HepG2 (cell line): ENCODE results near the gene AKAIN1. TPM values are rescaled to one million over a fixed set of nuclear protein-coding genes. Genes with fewer than 3 reads are reported as not detected.

ENCODE experiments used
- ARNT ChIP-seq: fragments of 450-650 bp; IDR thresholded peaks from 2 replicates; pipeline ENCODE4 v1.6.1; 2017
- DBP ChIP-seq: sonication (generic); formaldehyde crosslinking; IDR thresholded peaks from 2 replicates; pipeline ENCODE4 v1.4.0; 2020; ENCODE audit warnings: missing genetic modification reagents; ENCODE audit errors: not compliant biosample characterization
- DNMT1 ChIP-seq: sonication (generic); formaldehyde crosslinking; IDR thresholded peaks from 2 replicates; pipeline ENCODE4 v1.5.1; 2020; ENCODE audit warnings: mild to moderate bottlenecking, missing genetic modification reagents
- EED ChIP-seq: sonication (generic); formaldehyde crosslinking; IDR thresholded peaks from 2 replicates; pipeline ENCODE4 v1.5.0; 2020; ENCODE audit warnings: mild to moderate bottlenecking, missing genetic modification reagents
- FOSL1 ChIP-seq: sonication (generic); formaldehyde crosslinking; IDR thresholded peaks from 2 replicates; pipeline ENCODE4 v1.9.0; 2021; ENCODE audit warnings: missing genetic modification reagents, borderline replicate concordance
- HDAC1 ChIP-seq: sonication (generic); formaldehyde crosslinking; IDR thresholded peaks from 2 replicates; pipeline ENCODE4 v1.5.1; 2020; ENCODE audit warnings: mild to moderate bottlenecking, missing genetic modification reagents
- HMGA1 ChIP-seq: sonication (generic); formaldehyde crosslinking; conservative IDR thresholded peaks from 2 replicates; pipeline ENCODE4 v1.4.0; 2020; ENCODE audit warnings: missing genetic modification reagents
- IRF9 ChIP-seq: sonication (generic); formaldehyde crosslinking; IDR thresholded peaks from 2 replicates; pipeline ENCODE4 v1.8.0; 2022; ENCODE audit warnings: missing genetic modification reagents, mild to moderate bottlenecking, borderline replicate concordance
- KMT2B ChIP-seq: IDR thresholded peaks from 2 replicates; pipeline ENCODE4 v1.6.1; 2016; ENCODE audit warnings: missing genetic modification reagents, missing compliant biosample characterization
- NCOA1 ChIP-seq: sonication (generic); formaldehyde crosslinking; IDR thresholded peaks from 2 replicates; pipeline ENCODE4 v1.9.0; 2021; ENCODE audit warnings: missing genetic modification reagents
- SMC3 ChIP-seq: IDR thresholded peaks from 2 replicates; pipeline ENCODE4 v1.6.1; 2011; ENCODE audit warnings: low read length, improper control_type of control experiment
- SP2 ChIP-seq: sonication (generic); formaldehyde crosslinking; IDR thresholded peaks from 2 replicates; pipeline ENCODE4 v1.5.1; 2020; ENCODE audit warnings: mild to moderate bottlenecking, missing genetic modification reagents
- SRSF4 ChIP-seq: fragments of 200-400 bp; formaldehyde crosslinking; IDR thresholded peaks from one replicate; pipeline ENCODE4 v1.6.1; 2018; ENCODE audit warnings: mild to moderate bottlenecking, low read depth, low read length, moderate library complexity; ENCODE audit not compliant: poor library complexity, severe bottlenecking
- SRY ChIP-seq: sonication (generic); formaldehyde crosslinking; IDR thresholded peaks from 2 replicates; pipeline ENCODE4 v1.8.0; 2022; ENCODE audit warnings: mild to moderate bottlenecking, missing genetic modification reagents
- TBX2 ChIP-seq: sonication (generic); formaldehyde crosslinking; IDR thresholded peaks from 2 replicates; pipeline ENCODE4 v1.5.0; 2020; ENCODE audit warnings: missing genetic modification reagents, mild to moderate bottlenecking, borderline replicate concordance
- ZC3H4 ChIP-seq: sonication (generic); formaldehyde crosslinking; IDR thresholded peaks from 2 replicates; pipeline ENCODE4 v1.4.0; 2020; ENCODE audit warnings: missing genetic modification reagents, borderline replicate concordance
- ZFP36L1 ChIP-seq: sonication (generic); formaldehyde crosslinking; IDR thresholded peaks from 2 replicates; pipeline ENCODE4 v1.8.0; 2022; ENCODE audit warnings: mild to moderate bottlenecking, missing genetic modification reagents, moderate library complexity
- ZFP62 ChIP-seq: sonication (generic); formaldehyde crosslinking; IDR thresholded peaks from 2 replicates; pipeline ENCODE4 v1.4.0; 2020; ENCODE audit warnings: missing genetic modification reagents
- ZIK1 ChIP-seq: sonication (generic); formaldehyde crosslinking; IDR thresholded peaks from 2 replicates; pipeline ENCODE4 v1.5.0; 2020; ENCODE audit warnings: mild to moderate bottlenecking, low read depth, missing genetic modification reagents, borderline replicate concordance
- ZKSCAN8 ChIP-seq: IDR thresholded peaks from 2 replicates; pipeline ENCODE4 v1.6.1; 2016; ENCODE audit warnings: borderline replicate concordance, missing genetic modification reagents, missing compliant biosample characterization
- ZNF17 ChIP-seq: sonication (generic); formaldehyde crosslinking; IDR thresholded peaks from 2 replicates; pipeline ENCODE4 v1.5.0; 2020; ENCODE audit warnings: mild to moderate bottlenecking, missing genetic modification reagents
- ZNF513 ChIP-seq: sonication (generic); formaldehyde crosslinking; conservative IDR thresholded peaks from 2 replicates; pipeline ENCODE4 v1.5.0; 2020; ENCODE audit warnings: missing genetic modification reagents
- ZNF572 ChIP-seq: sonication (generic); formaldehyde crosslinking; IDR thresholded peaks from 2 replicates; pipeline ENCODE4 v1.5.1; 2020; ENCODE audit warnings: mild to moderate bottlenecking, missing genetic modification reagents
- ZNF781 ChIP-seq: sonication (generic); formaldehyde crosslinking; IDR thresholded peaks from 2 replicates; pipeline ENCODE4 v1.5.1; 2020; ENCODE audit warnings: borderline replicate concordance, mild to moderate bottlenecking, missing genetic modification reagents; ENCODE audit errors: not compliant biosample characterization
- polyA plus RNA-seq, 8 experiments: library from polyadenylated mRNA; depleted of rRNA in 3 of 8; stranded (reverse) in 7 of 8; unstranded in 1 of 8; fragments of >200 nt; fragmentation: Illumina TruSeq in 4 of 8; extraction: Trizol in 4 of 8; gene quantifications; 2 replicates each; pipeline versions ENCODE4 v1.2.1 to v1.2.3, GENCODE V29; 2011 to 2016; ENCODE audit warnings: low read depth in 4 of 8, missing spikeins in 1 of 8, mixed read lengths in 1 of 8; ENCODE audit not compliant: insufficient read depth in 1 of 8
- total RNA-seq, 5 experiments: library from RNA; depleted of rRNA; stranded (reverse); fragments of >200 nt; fragmentation: Illumina TruSeq; extraction: Trizol; gene quantifications; 2 replicates each; pipeline ENCODE4 v1.2.3, GENCODE V29; 2016; ENCODE audit warnings: low read depth in 1 of 5
- TF ChIP-seq, protein P1 (sequence below): sonication (generic); formaldehyde crosslinking; IDR thresholded peaks from 2 replicates; pipeline ENCODE4 v1.4.0; 2020; ENCODE audit warnings: missing genetic modification reagents, mild to moderate bottlenecking, borderline replicate concordance

The AKAIN1 gene
- total and polyA plus RNA-seq, 2 of the 13 experiments (the other 11 are each of a cell fraction or from before 2014, with no cell fraction given): not detected

DNA sequence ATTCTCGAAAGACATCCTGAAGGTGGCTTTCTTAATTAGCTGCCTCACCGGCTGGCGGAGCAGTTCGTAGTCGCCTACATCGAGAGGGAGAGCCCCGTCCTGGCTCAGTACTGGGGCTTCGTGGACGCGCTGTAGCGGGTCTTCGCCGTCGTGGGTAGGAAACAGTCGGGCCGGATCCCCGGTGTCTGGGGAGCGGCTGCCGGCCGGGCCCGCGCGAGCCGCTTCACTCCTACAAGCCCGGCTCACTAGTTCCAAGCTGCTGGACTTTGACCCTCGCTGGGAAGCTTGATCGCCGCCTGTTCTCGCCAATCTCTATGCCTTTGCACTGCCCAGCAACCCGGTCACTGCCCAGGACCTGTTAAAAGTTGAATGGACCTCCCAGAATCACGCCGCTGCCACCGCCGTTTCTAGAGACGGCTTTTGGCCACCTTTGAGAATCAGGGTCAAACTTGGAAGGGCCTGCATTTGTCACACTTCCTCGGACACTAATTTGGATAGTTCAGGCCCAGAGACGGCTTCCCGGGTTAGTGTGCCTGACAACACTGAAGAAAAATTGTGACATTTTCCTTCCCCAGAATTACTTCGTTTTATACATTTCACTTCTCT lies 41.4 kb upstream of the AKAIN1 start (continued):
- TF ChIP-seq ARNT: no peak
- no peak for TF ChIP-seq EED (CRISPR knock-in tag)
- TF ChIP-seq ZNF513: no peak
- no peak for TF ChIP-seq IRF9 (CRISPR knock-in tag)
- TF ChIP-seq TBX2: no peak
- TF ChIP-seq SRSF4: no peak
- TF ChIP-seq, protein P1, sequence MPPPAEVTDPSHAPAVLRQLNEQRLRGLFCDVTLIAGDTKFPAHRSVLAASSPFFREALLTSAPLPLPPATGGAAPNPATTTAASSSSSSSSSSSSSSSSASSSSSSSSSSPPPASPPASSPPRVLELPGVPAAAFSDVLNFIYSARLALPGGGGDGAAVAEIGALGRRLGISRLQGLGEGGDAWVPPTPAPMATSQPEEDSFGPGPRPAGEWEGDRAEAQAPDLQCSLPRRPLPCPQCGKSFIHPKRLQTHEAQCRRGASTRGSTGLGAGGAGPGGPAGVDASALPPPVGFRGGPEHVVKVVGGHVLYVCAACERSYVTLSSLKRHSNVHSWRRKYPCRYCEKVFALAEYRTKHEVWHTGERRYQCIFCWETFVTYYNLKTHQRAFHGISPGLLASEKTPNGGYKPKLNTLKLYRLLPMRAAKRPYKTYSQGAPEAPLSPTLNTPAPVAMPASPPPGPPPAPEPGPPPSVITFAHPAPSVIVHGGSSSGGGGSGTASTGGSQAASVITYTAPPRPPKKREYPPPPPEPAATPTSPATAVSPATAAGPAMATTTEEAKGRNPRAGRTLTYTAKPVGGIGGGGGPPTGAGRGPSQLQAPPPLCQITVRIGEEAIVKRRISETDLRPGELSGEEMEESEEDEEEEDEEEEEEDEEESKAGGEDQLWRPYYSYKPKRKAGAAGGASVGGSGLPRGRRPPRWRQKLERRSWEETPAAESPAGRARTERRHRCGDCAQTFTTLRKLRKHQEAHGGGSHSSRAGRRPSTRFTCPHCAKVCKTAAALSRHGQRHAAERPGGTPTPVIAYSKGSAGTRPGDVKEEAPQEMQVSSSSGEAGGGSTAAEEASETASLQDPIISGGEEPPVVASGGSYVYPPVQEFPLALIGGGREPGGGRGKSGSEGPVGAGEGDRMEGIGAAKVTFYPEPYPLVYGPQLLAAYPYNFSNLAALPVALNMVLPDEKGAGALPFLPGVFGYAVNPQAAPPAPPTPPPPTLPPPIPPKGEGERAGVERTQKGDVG (CRISPR knock-in tag): no peak
- no peak for TF ChIP-seq ZNF572 (CRISPR knock-in tag)
- TF ChIP-seq FOSL1: no peak
- no peak for TF ChIP-seq KMT2B
- no peak; the same call in 1 of the 2 replicates for TF ChIP-seq ZFP36L1 (CRISPR knock-in tag)
- TF ChIP-seq SMC3: no peak
- TF ChIP-seq ZIK1 (CRISPR knock-in tag): no peak
- TF ChIP-seq NCOA1: no peak
- TF ChIP-seq SRY: no peak
- TF ChIP-seq DBP: no peak
- TF ChIP-seq ZKSCAN8 (CRISPR knock-in tag): no peak
- no peak for TF ChIP-seq HMGA1 (CRISPR knock-in tag)
- TF ChIP-seq ZNF17 (CRISPR knock-in tag): no peak
- TF ChIP-seq ZNF781: no peak
- no peak; the same call in 1 of the 2 replicates for TF ChIP-seq DNMT1
- no peak for TF ChIP-seq ZFP62 (CRISPR knock-in tag)
- TF ChIP-seq ZC3H4 (CRISPR knock-in tag): no peak; the same call in 1 of the 2 replicates
- TF ChIP-seq HDAC1 (CRISPR knock-in tag): peak; percentile 45
- no peak for TF ChIP-seq SP2 (CRISPR knock-in tag)
